IMR-90 (cell line): ENCODE measurements around the gene NAALAD2.
"Not testable (repeated sequence)": the region's sequence is repeated elsewhere in the genome, so short reads cannot be mapped to it uniquely, and the experiment has no call there.

Experiments
- TF ChIP-seq, protein P1 (sequence below): conservative IDR thresholded peaks from 2 replicates; pipeline ENCODE4 v1.5.1; 2012; ENCODE audit warnings: mild to moderate bottlenecking, low read depth, low read length, improper control_type of control experiment
- TF ChIP-seq, protein P2 (sequence below): fragments of 150-350 bp; IDR thresholded peaks from 2 replicates; pipeline ENCODE4 v1.6.1; 2016; ENCODE audit warnings: low read depth, mild to moderate bottlenecking, low read length, moderate library complexity, borderline replicate concordance

DNA sequence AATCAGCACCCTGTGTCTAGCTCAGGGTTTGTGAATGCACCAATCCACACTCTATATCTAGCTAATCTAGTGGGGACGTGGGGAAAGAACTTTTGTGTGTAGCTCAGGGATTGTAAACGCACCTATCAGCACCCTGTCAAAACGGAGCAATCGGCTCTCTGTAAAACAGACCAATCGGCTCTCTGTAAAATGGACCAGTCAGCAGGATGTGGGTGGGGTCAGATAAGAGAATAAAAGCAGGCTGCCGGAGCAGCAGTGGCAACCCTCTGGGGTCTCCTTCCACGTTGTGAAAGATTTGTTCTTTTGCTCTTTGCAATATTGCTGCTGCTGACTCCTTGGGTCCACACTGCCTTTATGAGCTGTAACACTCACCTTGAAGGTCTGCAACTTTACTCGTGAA is 33.2 kb downstream of the NAALAD2 start:
- TF ChIP-seq, protein P1, sequence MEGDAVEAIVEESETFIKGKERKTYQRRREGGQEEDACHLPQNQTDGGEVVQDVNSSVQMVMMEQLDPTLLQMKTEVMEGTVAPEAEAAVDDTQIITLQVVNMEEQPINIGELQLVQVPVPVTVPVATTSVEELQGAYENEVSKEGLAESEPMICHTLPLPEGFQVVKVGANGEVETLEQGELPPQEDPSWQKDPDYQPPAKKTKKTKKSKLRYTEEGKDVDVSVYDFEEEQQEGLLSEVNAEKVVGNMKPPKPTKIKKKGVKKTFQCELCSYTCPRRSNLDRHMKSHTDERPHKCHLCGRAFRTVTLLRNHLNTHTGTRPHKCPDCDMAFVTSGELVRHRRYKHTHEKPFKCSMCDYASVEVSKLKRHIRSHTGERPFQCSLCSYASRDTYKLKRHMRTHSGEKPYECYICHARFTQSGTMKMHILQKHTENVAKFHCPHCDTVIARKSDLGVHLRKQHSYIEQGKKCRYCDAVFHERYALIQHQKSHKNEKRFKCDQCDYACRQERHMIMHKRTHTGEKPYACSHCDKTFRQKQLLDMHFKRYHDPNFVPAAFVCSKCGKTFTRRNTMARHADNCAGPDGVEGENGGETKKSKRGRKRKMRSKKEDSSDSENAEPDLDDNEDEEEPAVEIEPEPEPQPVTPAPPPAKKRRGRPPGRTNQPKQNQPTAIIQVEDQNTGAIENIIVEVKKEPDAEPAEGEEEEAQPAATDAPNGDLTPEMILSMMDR = not testable (repeated sequence)
- TF ChIP-seq, protein P2, sequence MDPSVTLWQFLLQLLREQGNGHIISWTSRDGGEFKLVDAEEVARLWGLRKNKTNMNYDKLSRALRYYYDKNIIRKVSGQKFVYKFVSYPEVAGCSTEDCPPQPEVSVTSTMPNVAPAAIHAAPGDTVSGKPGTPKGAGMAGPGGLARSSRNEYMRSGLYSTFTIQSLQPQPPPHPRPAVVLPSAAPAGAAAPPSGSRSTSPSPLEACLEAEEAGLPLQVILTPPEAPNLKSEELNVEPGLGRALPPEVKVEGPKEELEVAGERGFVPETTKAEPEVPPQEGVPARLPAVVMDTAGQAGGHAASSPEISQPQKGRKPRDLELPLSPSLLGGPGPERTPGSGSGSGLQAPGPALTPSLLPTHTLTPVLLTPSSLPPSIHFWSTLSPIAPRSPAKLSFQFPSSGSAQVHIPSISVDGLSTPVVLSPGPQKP = not testable (repeated sequence)
